Inferior parietal cortex (tissue), 1 donor: ENCODE measurements around the gene ETV6.

Source experiments
- DNase-seq: peaks from one replicate; pipeline ENCODE4 v3.0.0-alpha.2; 2016; ENCODE audit errors: extremely low spot score

ETV6 gene

DNA sequence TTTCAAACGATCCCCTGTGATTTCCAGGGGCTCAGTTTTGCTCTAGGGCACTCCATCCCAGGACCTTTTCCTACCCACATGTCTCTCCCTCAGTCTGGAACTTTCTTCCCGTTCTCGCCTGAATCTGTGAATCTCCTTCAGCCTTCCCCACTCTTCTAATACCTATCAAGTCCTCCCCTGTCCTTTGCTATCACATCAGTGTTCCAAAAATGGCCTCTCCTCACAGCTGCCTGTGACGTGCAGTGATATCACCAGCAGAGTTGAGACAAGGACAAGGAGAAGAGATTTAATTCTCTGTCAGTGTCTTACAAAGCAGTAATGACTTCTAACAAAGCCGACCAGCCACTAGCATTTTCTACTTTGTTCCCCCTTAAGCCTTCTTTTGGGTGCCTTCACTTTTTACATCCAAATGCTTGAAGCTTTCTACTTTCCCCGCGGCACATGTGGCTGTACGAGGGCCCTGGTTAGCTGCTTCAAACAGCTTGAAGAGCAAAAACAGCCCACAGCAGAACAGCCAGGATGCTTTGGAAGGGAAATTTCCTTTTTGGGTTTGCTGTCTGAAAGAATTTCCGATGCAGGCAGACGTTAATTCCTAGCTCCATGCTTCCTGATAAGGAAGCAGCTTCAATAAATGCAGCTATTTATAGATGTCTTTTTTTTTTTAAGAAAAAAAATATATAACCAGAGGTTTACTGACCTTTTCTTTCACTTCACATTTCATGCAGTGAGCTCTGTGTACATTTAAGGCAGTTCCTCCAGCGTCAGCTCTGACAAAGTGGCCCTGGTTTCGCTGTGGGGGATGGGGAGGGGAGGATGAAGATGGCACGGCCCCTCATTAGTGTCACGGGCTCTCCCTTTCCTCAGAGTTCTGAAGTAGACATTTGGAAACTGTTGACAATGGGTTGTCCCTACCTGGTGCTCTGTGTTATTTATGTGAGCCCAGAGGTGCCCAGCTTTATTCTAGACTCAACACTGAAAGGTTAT lies 109.3 kb downstream of the ETV6 start:
- DNase-seq: no peak

GRCh38 chr12:11759494-11759878 lies 110.0 kb downstream of the ETV6 start:
- DNase-seq: no peak

- no peak for DNase-seq
Measured at GRCh38 chr12:11759899-11760298, 110.4 kb downstream of the ETV6 start.

- no peak for DNase-seq
Measured at GRCh38 chr12:11761869-11762567, 112.5 kb downstream of the ETV6 start.

GRCh38 chr12:11762723-11763326 lies 113.4 kb downstream of the ETV6 start:
- DNase-seq: no peak

DNA sequence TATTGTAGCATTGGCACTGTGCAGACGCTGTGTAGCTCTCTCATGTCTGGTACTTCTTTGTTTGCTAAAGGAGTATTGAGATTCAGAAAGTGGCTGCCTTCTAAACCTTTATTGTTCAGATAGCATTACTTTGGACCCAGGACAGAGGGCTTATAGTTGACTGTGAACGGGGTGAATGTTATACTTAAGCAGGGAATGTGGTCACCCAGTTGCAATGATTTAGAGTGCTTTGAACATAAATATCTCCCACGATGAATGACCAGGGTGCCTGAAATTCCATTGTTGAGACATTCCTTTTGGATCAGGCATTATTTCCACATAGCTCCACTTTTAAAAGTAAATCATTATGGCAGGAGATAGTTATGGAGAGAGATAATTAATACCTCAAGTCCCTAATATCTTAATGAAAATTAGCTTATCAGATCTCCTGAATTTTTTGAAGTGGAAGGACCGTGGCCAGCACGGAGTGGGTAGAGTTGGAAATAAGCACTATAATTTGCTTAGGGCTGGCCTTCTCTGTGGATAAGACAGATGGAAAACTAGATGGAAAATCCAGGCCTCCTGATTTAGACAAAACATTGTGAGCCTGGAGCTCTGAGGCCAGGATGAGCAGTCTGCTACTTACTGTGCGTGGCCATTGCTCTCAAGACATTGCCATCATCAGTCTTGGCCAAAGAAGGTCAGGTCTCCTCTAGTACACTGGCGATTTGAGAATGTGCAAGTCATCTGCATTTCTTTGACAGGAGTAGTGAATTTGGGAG lies 114.5 kb downstream of the ETV6 start:
- DNase-seq: no peak

DNA sequence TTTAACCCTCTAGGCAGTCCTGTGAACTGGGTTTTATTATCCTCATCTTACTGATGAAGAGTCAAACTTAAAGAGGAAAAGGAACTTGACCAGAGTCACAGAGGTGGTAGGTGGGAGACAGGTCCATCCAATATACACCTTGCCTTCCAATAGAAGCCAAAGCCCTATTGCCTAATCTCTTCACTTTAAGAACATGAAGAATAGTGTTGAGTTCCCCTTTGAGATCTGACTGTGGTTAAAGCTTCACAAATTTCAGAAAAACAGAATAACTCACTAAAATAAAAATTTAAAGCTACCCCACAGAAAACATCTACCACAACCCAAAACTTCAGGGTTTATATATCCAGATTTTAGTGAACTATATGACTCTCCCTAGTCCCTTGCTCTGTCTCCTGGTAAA lies 115.4 kb downstream of the ETV6 start:
- DNase-seq: no peak

GRCh38 chr12:11765421-11765816 lies 115.9 kb downstream of the ETV6 start:
- DNase-seq: no peak

GRCh38 chr12:11765817-11766794 lies 116.6 kb downstream of the ETV6 start:
- no peak for DNase-seq

DNA sequence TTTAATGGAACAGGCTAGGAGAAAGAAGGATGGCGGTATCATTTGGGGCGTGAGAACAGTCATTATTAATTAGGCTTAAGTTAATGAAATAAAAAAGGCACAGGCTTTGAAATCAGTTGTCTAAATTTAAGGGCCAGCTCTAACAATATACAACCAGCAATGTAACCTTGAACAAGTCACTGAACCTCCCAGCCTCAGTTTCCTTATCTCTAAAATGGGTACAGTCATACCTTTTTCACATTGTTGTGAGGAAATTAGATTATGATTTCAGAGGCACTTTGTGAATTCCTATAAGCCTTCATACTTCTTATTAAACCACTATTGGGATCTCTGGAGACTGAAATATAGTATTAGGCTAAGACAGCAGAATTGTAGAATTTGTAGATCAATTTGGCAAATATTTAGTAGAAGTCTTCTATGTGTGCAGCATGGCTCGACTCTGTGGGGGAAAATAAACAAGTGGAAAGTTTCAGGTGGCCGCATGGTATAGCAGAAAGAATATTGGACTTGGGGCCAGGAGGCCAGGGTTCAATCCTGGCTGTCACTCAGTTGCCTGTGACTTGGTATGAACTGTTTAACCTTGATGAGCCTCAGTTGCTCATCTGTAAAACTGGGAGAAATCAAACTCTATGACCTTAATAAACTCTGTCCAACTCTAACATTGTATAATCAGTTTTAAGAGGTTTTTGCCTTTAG lies 117.7 kb downstream of the ETV6 start:
- DNase-seq: no peak

DNA sequence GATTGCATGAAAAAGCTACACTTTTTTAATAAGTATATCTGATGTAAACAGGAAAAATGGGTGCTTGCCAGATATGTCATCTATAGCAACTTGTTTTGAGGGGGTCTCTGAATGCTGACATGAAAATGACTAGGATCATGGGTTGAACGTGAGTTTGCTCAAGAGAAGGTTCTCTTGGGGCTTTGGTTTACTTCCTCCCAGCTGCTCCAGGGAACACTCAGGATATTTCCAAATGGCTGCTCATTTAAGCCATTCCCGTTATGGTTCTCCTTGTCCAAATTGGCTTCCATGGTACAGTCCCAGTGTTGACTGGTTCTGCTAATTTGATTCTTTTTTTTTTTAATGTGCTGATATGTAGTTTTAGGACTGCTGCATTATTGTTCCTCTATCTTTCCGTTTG lies 118.3 kb downstream of the ETV6 start:
- no peak for DNase-seq

DNA sequence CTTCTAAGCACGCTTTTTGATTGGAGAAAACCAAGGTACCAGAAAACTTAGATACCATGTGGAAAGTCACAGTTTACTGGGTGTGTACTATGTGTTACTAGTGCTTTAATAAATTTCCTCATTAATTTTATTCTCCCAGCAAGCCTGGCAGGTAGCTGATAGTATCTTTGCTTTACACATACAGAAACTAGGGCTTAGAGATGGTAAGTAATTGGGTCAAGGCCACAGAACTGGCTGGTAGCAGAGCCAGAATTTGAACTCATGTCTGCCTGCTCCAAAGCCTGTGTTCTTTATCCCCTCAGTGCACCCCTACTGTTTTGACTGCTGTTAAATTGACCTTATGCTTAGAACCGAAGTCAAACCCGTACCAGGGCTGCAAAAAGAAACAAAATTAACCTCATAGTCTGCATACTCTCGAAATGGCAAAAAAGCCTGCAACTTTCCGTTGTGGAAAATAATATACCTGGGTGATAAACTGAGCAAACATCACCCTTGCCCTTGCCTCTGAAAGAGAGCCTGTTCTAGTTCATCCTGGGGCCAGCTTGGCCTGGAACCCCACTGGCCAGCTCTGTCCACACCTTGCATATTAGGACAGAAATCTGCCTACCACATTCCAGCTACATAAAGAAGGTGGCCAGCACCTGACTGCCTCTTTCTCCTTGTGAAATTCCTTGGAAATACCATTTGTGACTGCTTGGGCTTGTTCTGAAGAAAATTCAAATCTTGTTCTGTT lies 118.9 kb downstream of the ETV6 start:
- no peak for DNase-seq

DNA sequence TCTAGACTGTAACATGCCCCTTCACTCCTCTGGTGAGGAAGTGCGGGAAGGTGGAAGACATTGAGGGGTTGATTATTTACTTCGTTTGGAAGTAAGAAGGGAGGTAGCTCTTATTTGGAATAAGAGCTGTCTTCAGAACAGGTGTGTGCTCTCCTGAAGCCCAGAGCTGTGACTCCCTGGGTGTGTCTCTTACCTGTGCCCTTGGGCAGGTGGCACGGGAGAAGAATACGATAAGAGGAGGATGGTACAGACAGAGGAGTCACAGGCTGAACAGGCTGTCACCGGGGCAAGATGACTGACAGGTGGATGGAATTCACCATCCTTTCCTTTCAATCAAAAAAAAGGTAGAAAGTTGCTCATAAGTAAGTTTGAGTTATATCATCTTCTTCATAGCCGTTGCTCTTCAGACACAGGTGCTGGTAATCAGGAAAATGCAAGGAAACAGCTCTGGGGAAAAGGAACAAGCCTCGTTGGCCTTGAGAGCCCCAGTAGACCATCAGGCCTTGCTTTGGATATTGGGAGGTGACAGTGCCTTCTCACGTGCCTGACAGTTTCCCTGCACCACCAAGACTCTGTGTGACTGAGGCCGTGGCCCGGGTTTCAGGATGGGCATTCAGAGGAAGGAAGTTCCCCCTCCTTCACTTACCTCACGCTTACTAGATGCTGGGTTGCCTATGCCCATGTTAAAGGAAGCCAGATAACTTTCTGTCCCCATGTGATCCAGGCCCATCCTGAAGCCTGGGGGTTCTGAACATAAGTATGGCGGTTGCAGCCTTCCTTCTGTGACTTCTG lies 120.4 kb downstream of the ETV6 start:
- DNase-seq: no peak

DNA sequence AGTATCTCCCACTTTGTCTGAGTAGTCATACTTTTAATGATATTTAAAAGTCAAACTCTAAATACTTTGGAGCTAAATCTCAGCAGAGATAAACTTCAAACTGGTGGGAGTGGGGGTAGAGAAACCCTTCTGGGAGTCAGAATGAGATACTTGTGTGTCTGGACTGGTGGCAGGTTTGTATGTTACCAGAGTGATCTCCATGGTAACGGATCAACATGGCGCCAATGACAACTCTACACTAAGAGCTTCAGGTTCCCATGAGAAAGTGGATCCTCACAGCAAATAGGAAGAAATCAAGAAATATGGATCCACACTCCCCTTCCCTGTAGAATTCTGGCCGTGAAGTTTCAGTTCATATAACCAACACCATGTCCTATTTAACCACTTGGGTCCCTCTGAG lies 121.9 kb downstream of the ETV6 start:
- no peak for DNase-seq

DNA sequence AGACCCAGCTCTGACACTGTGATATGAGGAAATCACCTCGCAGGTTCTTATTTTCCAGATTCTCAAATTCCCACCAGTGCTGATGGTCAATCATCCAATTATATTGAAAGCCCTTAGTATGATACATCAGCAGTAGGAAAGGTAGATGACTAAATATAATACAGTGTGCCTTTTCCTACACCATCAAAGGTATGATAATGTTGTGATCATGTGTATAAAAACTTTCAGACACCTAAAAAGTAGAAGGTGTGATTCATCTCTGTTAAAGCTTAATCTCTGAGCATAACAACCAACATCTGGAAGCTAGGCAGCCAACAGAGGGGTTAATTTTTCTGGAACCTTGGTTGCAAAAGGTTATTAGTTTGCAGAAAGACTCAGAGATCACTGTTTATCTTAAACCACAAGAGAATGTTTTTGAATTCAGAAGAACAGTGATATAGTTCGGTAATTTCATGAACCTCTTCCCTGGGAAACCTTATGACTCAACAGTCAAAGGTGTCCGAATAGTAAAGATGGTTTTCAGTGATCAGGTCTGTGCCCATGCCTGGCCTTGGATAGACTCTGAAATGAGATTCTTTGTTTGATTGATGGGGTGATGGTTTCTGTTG lies 122.5 kb downstream of the ETV6 start:
- DNase-seq: no peak

DNA sequence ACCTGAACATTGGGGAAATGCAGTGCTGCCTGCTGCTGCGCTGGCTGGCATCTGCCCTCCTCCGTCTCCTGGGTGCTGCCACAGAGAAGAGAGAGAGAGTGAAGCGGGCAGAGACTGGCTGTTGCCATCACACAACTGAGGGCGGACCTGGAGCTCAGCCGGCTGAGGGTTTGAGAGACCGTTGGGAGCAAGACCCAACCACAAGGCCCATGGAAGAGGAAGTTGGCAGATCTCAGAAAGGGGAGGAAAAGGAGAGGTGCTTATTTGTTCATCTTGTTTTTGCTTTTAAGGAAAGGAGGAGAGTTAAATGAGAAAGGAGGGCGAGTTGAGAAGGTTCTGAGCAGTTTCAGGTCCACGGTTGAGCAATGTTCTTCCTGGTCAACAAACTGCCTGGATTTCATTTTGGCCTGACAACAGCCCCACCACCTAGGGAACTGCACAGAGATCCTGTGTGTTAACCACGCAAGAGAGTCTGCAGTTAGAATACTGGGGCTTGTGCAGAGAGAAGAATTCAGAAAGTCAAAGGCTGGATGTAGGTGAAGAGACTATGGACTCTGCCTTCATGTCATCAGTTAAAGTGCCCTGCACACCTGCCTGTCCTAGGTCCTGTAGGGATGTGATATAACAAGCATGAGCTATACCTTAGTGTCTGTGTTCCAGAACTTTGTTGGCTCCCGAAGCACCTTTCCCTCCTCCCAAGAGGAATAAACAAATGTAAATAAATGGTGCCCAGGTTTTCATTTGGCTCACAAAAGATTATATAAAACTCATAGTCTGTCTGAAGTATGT lies 124.6 kb downstream of the ETV6 start:
- DNase-seq: no peak

DNA sequence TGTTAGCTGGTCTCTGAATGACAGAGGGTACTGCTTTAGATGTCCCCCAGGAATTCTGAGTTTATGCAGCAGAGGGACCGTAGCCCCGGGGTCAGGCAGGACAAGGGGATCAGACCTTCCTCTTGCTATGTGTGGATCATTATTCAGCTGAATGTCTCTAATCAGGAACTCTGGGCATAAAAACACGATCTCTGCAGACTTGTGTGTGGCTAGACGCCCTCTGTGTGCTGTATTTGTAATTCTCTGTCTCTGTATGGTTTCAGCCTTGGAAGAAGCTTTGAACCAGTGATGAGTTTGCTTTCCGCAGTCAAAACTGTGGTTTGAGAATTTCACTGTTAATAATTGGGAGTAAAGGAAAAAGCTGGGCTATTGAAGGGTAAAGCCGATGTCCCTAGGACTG lies 125.3 kb downstream of the ETV6 start:
- DNase-seq: no peak
